T-helper 9 cell (primary cell): Measurements from ENCODE around the gene CXCR1.
"Not testable (repeated sequence)": the region's sequence is repeated elsewhere in the genome, so short reads cannot be mapped to it uniquely, and the experiment has no call there.

Experiments used
- DNase-seq: peaks from one replicate; pipeline ENCODE4 v3.0.0-alpha.2; 2020

Gene CXCR1

GRCh38 chr2:218155953-218156479 lies 10.7 kb downstream of the CXCR1 start:
- no peak for DNase-seq

GRCh38 chr2:218152777-218153176 lies 14.0 kb downstream of the CXCR1 start:
- no peak for DNase-seq

- no peak for DNase-seq
Measured at GRCh38 chr2:218152172-218152571, 14.6 kb downstream of the CXCR1 start.

GRCh38 chr2:218149848-218150440 lies 16.8 kb downstream of the CXCR1 start:
- no peak for DNase-seq

DNA sequence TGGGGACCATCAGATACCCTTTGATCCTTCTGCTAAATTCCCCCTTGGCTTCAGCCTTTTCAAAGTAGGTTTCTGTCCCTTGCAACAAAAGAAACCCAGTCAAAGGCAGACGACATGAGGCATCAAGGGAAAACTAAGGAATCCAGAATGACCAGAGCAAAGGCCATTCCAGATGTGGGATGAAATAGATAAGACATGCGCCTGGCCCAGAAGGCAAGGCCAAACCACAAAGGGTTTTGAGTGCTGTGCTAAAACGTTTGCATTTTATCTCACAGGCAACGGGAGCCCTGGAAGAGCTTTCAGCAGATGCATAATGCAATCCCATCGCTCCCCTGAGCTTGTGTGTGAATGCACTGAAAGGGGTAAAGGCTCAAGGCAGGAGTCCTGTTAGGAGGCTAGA lies 17.7 kb downstream of the CXCR1 start:
- no peak for DNase-seq

GRCh38 chr2:218146056-218146455 lies 20.7 kb downstream of the CXCR1 start:
- no peak for DNase-seq

DNA sequence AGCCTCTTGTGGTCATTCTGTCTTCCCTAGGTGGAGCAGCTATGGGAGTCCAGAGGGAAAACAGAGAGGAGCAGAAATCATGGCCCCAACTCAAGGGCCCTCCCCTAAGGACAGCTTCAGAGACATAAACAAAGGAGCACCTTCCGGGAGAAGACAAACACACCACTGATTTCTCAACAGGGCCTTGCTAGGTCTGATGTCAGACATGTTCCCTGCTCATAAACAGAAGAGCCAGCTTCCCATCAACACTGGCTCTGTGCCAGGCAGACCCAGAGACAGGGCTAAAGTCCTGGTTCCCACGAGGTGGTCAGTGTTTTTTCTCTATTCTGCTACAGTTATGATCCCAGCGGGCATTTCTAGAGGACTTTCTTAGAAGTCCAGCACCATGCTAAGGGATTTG lies 21.6 kb downstream of the CXCR1 start:
- DNase-seq: no peak

- DNase-seq: no peak
Measured at GRCh38 chr2:218138047-218138446, 28.7 kb downstream of the CXCR1 start.

GRCh38 chr2:218137514-218137913 lies 29.2 kb downstream of the CXCR1 start:
- DNase-seq: no peak

- no peak for DNase-seq
Measured at GRCh38 chr2:218130822-218131221, 35.9 kb downstream of the CXCR1 start.

DNA sequence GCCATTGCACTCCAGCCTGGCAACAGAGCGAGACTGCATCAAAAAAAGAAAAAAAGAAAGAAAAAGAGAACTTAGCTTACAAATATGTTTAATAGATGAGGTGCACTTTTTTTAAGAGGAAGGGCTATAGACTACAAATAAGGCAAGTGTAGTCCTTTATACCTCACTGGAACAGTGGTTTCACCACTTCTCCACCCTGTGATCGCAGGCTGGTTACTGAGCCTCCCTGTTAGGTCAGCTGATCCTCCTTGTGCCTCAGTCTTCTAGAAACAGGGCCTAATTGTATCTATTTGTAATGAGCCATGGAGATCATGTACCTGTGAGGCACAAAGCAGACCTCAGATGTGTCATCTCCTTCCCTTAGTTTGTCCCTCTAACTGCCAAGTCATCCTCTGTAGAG lies 36.4 kb downstream of the CXCR1 start:
- DNase-seq: no peak

DNA sequence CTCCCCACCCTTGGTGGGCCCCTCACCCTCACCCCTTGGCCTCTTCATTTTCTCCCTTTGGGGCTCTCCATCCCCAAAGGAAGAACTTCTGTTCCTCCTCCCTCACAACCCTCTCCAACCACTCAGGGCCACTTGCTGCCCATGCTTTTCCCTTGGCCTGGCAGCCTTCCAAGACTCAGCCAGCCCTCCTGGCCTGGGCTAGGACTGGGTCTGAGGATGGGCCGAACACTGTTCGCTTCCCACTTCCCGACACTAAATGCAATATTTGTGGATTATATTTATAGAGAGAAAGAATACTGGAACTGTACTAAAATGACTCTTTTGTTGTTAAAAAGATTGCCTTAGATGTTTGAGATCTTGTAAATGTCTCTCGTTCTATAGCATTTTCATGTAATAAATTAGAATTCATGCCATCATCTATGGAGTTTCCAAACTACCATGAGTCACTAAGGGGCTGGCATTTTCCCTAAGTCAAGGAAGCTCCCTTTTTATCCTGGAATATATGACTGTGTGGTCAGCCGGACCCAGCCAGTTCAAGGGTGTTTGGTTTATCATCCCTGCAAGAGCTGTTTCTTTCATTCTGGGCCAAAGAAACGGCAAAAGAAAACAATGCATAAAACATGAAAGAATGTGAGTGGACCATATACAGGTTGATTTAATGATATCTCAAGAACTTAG lies 37.2 kb downstream of the CXCR1 start:
- no peak for DNase-seq

DNA sequence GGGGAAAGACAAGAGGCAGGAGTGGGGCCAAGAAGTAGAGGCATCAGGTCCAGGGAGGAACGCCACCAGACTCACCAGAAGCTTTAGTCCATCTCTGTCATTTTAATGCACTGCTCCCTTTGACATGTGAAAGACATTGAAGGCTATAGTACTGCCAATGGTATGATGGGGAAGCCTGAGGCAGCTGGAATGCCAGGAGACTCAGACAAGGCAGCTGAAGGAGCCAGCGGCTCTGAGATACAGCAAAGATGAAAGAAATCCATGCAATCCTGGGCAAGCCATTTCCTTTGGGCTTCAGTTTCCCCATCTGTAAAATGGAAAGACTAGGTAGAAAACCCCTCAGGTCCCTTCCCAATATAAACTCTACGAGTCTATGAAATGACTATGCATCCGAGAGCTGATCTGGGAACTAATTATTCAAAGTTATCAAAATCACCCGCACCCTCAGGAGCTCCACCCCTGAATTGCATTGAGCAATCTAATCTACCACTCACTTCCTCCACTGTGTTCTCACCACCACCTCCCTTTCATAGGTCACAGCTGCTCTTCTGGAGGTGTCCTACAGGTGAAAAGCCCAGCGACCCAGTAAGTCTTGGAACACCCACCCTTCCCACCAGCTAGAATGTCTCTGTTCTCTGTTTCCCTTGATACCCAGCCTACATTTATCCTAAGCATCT lies 37.8 kb downstream of the CXCR1 start:
- DNase-seq: no peak

GRCh38 chr2:218127929-218128455 lies 38.8 kb downstream of the CXCR1 start:
- DNase-seq: no peak

DNA sequence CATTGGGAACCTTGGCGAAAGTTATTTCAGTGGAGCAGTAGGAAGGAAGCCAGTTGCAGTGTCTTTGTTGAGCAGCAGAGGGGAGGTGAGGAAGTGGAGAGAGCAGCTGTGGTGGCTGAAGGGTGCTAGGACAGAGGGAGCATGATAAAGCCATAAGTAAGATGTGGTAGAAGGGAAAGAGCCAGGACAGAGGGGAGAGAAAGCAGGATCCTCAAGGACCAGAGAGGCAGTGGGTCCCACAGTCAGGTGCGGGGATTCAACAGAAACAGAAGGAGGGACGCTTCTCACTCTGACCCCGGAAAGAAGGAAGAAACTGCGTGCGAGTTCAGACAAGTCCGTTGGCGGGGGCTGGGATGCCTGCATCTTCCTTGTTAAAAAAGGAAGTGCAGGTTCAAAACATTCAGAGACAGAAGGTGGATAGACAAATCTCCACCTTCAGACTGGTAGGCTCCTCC lies 41.1 kb downstream of the CXCR1 start, which contains the start of gene CXCR2:
Gene CXCR2 (plus strand): TSS at position 403 of the 455 bp plus-strand sequence. CDS start 8,774 bp downstream, outside the sequence.
- DNase-seq: no peak

GRCh38 chr2:218125095-218125494 lies 41.7 kb downstream of the CXCR1 start:
- DNase-seq: no peak

DNA sequence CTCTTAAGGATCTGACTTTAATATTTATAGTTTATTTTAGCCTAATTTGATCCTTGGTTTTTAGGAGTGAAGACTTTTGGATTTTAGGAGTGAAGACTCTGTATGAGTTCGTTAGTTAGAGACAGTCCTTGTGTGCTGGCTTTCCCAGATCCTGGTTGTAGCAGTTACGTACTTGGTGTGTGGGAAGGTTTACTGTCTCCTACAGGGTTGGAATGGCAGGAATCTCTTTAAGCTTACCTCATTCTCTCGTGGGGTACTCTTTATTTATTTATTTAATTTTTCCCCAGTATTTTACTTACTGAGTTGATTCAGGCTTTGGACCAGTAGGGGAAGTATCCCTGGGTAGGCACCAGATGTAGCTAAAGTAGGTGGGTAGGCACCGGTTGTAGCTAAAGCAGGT lies 42.8 kb downstream of the CXCR1 start:
- no peak for DNase-seq

- not testable (repeated sequence) for DNase-seq
Measured at GRCh38 chr2:218122286-218122685, 44.5 kb downstream of the CXCR1 start.

DNA sequence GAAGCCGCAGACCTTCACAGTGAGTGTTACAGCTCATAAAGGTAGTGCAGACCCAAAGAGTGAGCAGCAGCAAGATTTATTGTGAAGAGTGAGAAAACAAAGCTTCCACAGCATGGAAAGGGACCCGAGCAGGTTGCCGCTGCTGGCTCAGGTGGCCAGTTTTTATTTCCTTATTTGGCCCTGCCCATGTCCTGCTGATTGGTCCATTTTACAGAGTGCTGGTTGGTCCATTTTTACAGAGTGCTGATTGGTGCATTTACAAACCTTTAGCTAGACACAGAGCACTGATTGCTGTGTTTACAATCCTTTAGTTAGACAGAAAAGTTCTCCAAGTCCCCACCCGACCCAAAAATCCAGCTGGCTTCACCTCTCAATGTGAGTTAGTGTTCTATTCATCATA lies 45.0 kb downstream of the CXCR1 start:
- not testable (repeated sequence) for DNase-seq
